Testis (tissue), 2 donors: Measurements from ENCODE around the gene HOXA6.

Experiments
- CTCF ChIP-seq, 3 experiments: fragments of 450-650 bp in 2 of 3; fragments of 200-600 bp in 1 of 3; sonication (generic) in 1 of 3; IDR thresholded peaks; one replicate each; pipeline ENCODE4 v1.5.1; 2016 to 2019; ENCODE audit warnings: antibody characterized with exemption in 3 of 3, mild to moderate bottlenecking in 2 of 3, moderate library complexity in 1 of 3
- POLR2A ChIP-seq: fragments of 450-650 bp; IDR thresholded peaks from one replicate; pipeline ENCODE4 v1.6.1; 2017; ENCODE audit warnings: antibody characterized with exemption, mild to moderate bottlenecking, moderate library complexity

GRCh38 chr7:27129729-27130539 is 17.6 kb downstream of the HOXA6 start:
- TF ChIP-seq POLR2A (no peak), CTCF (IDR thresholded peaks at IDR 0.05) (no peak)
